NCI-H187 (cell line): ENCODE measurements around the gene SLC24A1.

Experiments
- DNase-seq, 2 experiments: peaks; one replicate each; lab custom pipeline; 2025; lab: John Stamatoyannopoulos, UW

Gene SLC24A1

DNA sequence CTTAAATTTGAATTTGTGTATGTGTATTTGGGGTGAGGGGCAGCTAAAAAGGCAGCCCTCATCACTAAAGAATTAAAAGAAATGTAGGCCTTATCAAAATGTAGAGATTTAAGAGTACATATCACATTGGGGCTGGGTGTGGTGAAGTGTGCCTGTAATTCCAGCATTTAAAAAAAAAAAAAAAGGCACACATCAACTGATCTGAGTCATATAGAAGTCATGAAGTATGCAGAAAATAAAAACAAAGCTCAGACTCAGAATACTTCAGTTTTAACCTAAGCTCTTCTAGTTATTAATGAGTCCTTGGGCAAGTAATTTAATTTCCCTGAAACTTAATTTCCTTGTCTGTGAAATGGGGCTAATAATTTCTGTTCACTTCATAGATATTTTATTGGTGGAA, 31.6 kb downstream of the SLC24A1 start:
- no peak for DNase-seq

GRCh38 chr15:65653801-65654521, 32.2 kb downstream of the SLC24A1 start:
- DNase-seq = no peak

DNA sequence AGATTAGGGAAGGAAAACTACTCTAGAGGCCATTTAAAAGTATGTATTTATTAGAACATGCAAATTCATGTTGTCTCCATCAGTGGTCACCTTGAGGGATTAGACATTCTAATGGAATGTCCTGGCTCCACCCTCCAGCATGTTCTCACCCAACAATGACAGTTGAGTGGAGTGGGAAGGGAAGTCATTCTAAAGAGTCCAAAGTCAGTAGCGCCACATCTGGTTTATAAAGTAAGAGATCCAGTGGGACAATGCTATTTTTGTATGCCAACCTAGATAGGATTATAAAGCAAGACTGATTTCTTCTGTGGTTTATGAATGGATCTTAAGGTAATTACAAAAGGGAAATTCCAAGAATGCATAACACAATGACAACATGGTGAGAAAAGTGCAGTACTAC, 33.3 kb downstream of the SLC24A1 start:
- no peak for DNase-seq

GRCh38 chr15:65655457-65655856, 33.7 kb downstream of the SLC24A1 start:
- no peak for DNase-seq

DNA sequence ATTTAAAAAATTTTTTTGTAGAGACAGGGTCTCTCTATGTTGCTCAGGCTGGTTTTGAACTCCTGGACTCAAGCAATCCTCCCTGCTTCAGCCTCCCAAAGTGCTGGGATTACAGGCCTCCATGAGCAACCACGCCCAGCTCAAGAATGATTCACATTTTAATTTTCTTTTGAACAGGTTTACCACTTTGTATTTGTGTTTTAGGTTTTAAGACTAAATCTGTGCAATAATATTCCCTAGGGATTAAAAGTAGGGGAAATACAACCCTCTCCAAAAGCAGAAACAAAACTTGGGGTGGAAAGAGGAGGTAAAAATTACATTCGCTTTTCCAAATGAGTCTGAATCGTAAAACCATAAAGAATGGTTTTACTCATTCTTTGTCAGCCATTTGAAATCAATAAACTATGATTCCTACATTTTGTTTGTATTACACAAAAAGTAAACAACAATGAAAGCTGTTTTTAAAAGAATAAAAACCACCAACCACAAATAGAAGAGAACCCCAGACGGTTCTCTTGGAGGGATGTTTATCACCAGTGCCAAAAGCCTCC, 37.8 kb downstream of the SLC24A1 start:
- DNase-seq = no peak

- DNase-seq = no peak
These were observed 39.2 kb downstream of the SLC24A1 start for GRCh38 chr15:65660927-65661326.

- no peak for DNase-seq
These were observed 41.8 kb downstream of the SLC24A1 start for GRCh38 chr15:65663521-65663920.

- DNase-seq = no peak
These were observed 44.5 kb downstream of the SLC24A1 start for GRCh38 chr15:65666257-65666656.

GRCh38 chr15:65675551-65675950, 53.8 kb downstream of the SLC24A1 start:
- DNase-seq = no peak

- DNase-seq = no peak
These were observed 54.4 kb downstream of the SLC24A1 start for GRCh38 chr15:65676123-65676522.

DNA sequence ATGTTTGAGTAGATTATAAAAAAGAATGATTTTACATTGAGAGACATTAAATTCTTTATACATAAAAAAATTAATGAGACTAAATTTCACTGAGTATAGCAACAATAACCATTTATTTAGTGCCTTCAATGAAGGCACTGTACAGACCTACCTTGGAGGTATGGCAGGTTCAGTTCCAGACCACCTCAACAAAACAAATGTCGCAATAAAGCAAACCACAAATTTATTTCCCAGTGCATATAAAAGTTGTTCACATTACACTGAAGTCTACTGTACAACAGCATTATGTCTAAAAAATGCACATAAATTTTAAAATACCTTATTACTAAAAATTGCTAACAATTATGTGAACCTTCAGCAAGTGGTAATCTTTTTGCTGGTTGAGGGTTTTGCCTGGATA, 58.8 kb downstream of the SLC24A1 start:
- DNase-seq = no peak

GRCh38 chr15:65682404-65682911, 60.7 kb downstream of the SLC24A1 start:
- DNase-seq = no peak

DNA sequence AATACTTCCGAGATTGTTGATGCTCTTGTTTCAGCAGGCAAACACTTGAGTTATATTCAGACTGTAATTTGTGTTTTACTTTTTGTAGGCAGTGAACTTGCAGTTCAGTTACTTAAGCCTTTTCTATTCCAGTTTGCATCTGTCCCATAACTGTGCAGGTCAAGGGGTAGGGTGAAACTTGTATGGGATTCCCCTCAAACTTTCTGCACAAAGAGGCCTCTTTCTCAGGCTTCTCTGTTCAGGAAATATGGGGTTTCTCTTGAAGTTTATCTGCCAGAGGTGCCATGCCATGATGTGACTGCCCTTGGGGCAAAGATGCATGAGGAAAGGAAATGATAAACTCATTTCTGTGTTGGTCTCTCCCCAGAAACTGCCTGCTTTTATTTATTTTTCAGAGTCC, 66.7 kb downstream of the SLC24A1 start:
- no peak for DNase-seq

- DNase-seq = no peak
These were observed 68.4 kb downstream of the SLC24A1 start for GRCh38 chr15:65690173-65690572.

GRCh38 chr15:65690778-65691177, 69.0 kb downstream of the SLC24A1 start:
- no peak for DNase-seq

DNA sequence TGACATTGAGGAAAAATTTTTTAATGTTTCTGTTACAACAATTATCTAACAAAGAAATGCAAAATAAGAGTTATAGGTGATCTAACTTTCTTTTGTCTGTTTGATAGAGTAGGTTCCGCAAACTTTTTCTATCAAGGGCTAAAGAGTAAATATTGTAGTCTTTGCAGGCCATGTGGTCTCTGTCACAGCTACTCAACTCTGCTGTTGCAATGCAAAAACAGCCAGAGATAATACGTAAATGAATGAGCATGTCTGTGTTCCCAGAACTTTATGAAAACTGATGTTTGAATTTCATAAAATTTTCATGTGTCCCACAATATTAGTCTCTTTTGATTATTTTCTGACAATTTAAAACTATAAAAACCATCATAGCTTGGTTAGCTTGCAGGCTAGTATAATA, 73.3 kb downstream of the SLC24A1 start:
- no peak for DNase-seq
